Endodermal cell (in vitro differentiated cells): Measurements from ENCODE around the gene DCLRE1C. TPM values are rescaled to one million over a fixed set of nuclear protein-coding genes. Genes with fewer than 3 reads are reported as not detected.

Experiments
- DNase-seq: peaks from one replicate; pipeline ENCODE4 v3.0.0-alpha.2; 2017
- H3K27ac ChIP-seq: 2 replicates; pipeline ENCODE4 v1.5.1; 2013; ENCODE audit warnings: mild to moderate bottlenecking, low read depth, low read length, moderate library complexity
- H3K27me3 ChIP-seq: 2 replicates; pipeline ENCODE4 v1.6.1; 2013; ENCODE audit warnings: mild to moderate bottlenecking, low read length, moderate library complexity; ENCODE audit not compliant: insufficient read depth, control insufficient read depth, poor library complexity, severe bottlenecking
- H3K36me3 ChIP-seq: 2 replicates; pipeline ENCODE4 v1.7.0; 2013; ENCODE audit warnings: mild to moderate bottlenecking, low read length, moderate library complexity; ENCODE audit not compliant: control insufficient read depth, insufficient read depth
- H3K4me1 ChIP-seq: one replicate; pipeline ENCODE4 v1.7.0; 2013; ENCODE audit warnings: low read length; ENCODE audit not compliant: control insufficient read depth, insufficient read depth
- H3K4me3 ChIP-seq: 2 replicates; pipeline ENCODE4 v1.5.1; 2013; ENCODE audit warnings: mild to moderate bottlenecking, low read length, moderate library complexity
- H3K9ac ChIP-seq: 2 replicates; pipeline ENCODE4 v1.6.1; 2013; ENCODE audit warnings: mild to moderate bottlenecking, low read length, moderate library complexity; ENCODE audit not compliant: poor library complexity, severe bottlenecking; ENCODE audit errors: extremely low read depth
- H3K9me3 ChIP-seq: 2 replicates; pipeline ENCODE4 v1.6.1; 2013; ENCODE audit warnings: mild to moderate bottlenecking, low read length, moderate library complexity; ENCODE audit not compliant: control insufficient read depth
- H3K27ac Mint-ChIP-seq: 2 replicates; pipeline ENCODE4 v1.8.0; 2020; ENCODE audit warnings: mixed read lengths
- H3K27me3 Mint-ChIP-seq: 2 replicates; pipeline ENCODE4 v1.8.0; 2021; ENCODE audit warnings: mild to moderate bottlenecking, mixed read lengths; ENCODE audit not compliant: insufficient read depth
- H3K36me3 Mint-ChIP-seq: 2 replicates; pipeline ENCODE4 v1.8.0; 2020; ENCODE audit warnings: low read depth, mixed read lengths
- H3K4me1 Mint-ChIP-seq: 2 replicates; pipeline ENCODE4 v1.8.0; 2020; ENCODE audit warnings: mixed read lengths
- H3K4me3 Mint-ChIP-seq: 2 replicates; pipeline ENCODE4 v1.8.0; 2020; ENCODE audit warnings: mild to moderate bottlenecking, moderate library complexity, mixed read lengths
- H3K9me3 Mint-ChIP-seq: 2 replicates; pipeline ENCODE4 v1.8.0; 2020; ENCODE audit warnings: mild to moderate bottlenecking, mixed read lengths
- WGBS, 2 experiments: methylation state at CpG; one replicate each; pipeline versions ENCODE4 v1.1.5 to v1.1.7; 2013; ENCODE audit warnings: missing lambda C conversion rate in 2 of 2, mixed read lengths in 1 of 2; ENCODE audit not compliant: insufficient coverage in 1 of 2, insufficient read length in 1 of 2; 5-methylcytosine and 5-hydroxymethylcytosine counted together
- total RNA-seq, 2 donors: library from RNA; stranded (reverse); fragmentation: NEBNext Ultra II Directional in 1 of 2; extraction: Animal tissue kit (Norgen Biotek cat#: 25700) in 1 of 2; gene quantifications; 2 replicates in 1 of 2; 3 replicates in 1 of 2; pipeline ENCODE4 v1.2.1, GENCODE V29; 2021
- TF ChIP-seq, protein P1 (sequence below): fragments of 200-600 bp; sonication (generic); conservative IDR thresholded peaks from 2 replicates; pipeline ENCODE4 v1.5.0; 2021; ENCODE audit warnings: antibody characterized with exemption, mild to moderate bottlenecking

The DCLRE1C gene
- total RNA-seq, 2 donors from 2014 or later: 5.2 to 10.0 TPM

DNA sequence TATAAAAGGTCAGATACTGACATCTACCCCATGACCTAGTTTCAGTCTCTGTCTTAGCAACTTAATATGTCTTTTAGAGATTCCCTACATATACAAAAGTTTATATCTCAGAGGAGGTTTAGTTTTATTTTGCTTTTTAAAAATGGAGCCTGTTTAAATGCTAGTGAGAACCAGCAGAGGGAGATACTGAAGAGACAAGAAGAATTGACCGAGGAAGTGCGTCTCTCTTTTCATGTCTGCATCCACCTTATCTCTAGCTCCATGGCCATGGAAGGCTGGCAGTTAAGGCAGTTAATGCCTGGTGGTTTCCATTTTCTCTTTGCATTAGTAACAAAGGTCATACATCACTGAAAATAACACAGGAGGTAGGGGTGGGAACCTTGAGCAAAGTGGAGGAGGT is 64.6 kb downstream of the DCLRE1C start:
- H3K9ac ChIP-seq: no peak overlapping the region
- no peaks in the 10 kb centered on the region for H3K4me1 ChIP-seq
- H3K27ac ChIP-seq: no peak overlapping the region
- no peak overlapping the region for H3K4me3 ChIP-seq
- H3K4me1 Mint-ChIP-seq: no peaks in the 10 kb centered on the region
- H3K9me3 Mint-ChIP-seq: no peaks in the 10 kb centered on the region
- H3K9me3 ChIP-seq: no peaks in the 10 kb centered on the region
- H3K36me3 ChIP-seq: peaks cover 24% of the 10 kb centered on the region
- no peaks in the 10 kb centered on the region for H3K27me3 ChIP-seq
- no peak for DNase-seq
- TF ChIP-seq, protein P1, sequence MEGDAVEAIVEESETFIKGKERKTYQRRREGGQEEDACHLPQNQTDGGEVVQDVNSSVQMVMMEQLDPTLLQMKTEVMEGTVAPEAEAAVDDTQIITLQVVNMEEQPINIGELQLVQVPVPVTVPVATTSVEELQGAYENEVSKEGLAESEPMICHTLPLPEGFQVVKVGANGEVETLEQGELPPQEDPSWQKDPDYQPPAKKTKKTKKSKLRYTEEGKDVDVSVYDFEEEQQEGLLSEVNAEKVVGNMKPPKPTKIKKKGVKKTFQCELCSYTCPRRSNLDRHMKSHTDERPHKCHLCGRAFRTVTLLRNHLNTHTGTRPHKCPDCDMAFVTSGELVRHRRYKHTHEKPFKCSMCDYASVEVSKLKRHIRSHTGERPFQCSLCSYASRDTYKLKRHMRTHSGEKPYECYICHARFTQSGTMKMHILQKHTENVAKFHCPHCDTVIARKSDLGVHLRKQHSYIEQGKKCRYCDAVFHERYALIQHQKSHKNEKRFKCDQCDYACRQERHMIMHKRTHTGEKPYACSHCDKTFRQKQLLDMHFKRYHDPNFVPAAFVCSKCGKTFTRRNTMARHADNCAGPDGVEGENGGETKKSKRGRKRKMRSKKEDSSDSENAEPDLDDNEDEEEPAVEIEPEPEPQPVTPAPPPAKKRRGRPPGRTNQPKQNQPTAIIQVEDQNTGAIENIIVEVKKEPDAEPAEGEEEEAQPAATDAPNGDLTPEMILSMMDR: peak; percentile 71
- no peaks in the 10 kb centered on the region for H3K27me3 Mint-ChIP-seq
- H3K4me3 Mint-ChIP-seq: no peak overlapping the region
- WGBS, 2 experiments: 82 to 100% methylated on average over 2 of the region's 2 CpGs
- peaks cover 9% of the 10 kb centered on the region for H3K36me3 Mint-ChIP-seq
- H3K27ac Mint-ChIP-seq: no peak overlapping the region

- peaks cover 7% of the 10 kb centered on the region for H3K36me3 Mint-ChIP-seq
- peaks cover 22% of the 10 kb centered on the region for H3K36me3 ChIP-seq
- TF ChIP-seq, protein P1: no peak
- H3K4me1 Mint-ChIP-seq: peaks cover 15% of the 10 kb centered on the region
- no peak overlapping the region for H3K4me3 Mint-ChIP-seq
- no peak overlapping the region for H3K27ac Mint-ChIP-seq
- H3K9me3 Mint-ChIP-seq: no peaks in the 10 kb centered on the region
- H3K27me3 ChIP-seq: no peaks in the 10 kb centered on the region
- H3K4me1 ChIP-seq: peaks cover 5% of the 10 kb centered on the region
- no peak overlapping the region for H3K27ac ChIP-seq
- DNase-seq: no peak
- WGBS, 2 experiments: 96 to 100% methylated on average over 3 of the region's 3 CpGs
- no peak overlapping the region for H3K9ac ChIP-seq
- no peak overlapping the region for H3K4me3 ChIP-seq
- H3K9me3 ChIP-seq: no peaks in the 10 kb centered on the region
- H3K27me3 Mint-ChIP-seq: no peaks in the 10 kb centered on the region
Observed at GRCh38 chr10:14884082-14884481, 69.8 kb downstream of the DCLRE1C start.

DNA sequence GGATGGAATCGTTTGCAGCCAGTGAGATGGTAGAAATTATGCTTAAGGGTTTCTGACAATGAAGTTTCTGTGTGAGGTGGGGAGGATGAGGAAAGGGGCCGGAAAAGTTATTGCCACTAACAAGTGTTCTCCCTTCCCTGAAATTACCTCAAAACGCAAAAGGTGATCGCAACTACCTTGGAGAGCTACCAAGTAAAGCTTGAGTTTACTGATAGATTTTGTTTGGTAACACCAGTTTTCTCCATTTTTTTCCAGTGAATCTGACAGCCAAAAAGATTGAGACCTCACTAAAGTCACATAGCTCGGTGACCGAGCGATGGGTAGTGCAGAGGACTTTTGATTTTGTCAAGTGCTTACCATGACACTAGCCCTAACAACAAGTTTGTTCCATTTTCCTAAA is 73.7 kb downstream of the DCLRE1C start:
- Histone ChIP-seq H3K9ac (peak overlapping the region; percentile 96), H3K36me3 (peaks cover 7% of the 10 kb centered on the region), H3K27me3 (no peaks in the 10 kb centered on the region), H3K4me1 (peaks cover 5% of the 10 kb centered on the region), H3K4me3 (peak overlapping the region; percentile 95), H3K9me3 (no peaks in the 10 kb centered on the region), H3K27ac (no peak overlapping the region)
- Mint-ChIP-seq H3K4me1 (peaks cover 25% of the 10 kb centered on the region), H3K27ac (peak overlapping the region; percentile 99), H3K27me3 (no peaks in the 10 kb centered on the region), H3K36me3 (peaks cover 7% of the 10 kb centered on the region), H3K4me3 (peak overlapping the region; percentile 96), H3K9me3 (no peaks in the 10 kb centered on the region)
- TF ChIP-seq, protein P1: no peak
- WGBS, 2 experiments: 47 to 58% methylated on average over 4 to 6 of the region's 7 CpGs
- DNase-seq: peak; percentile 53
